ENCODE measurements around the gene AEN. TPM values are rescaled to one million over a fixed set of nuclear protein-coding genes. Genes with fewer than 3 reads are reported as not detected.

AEN gene
- total RNA-seq, 1 donor from 2014 or later = 61.5 TPM

GRCh38 chr15:88612186-88612796 is 8.8 kb upstream of the AEN start:
- no peak for DNase-seq (ENCODE audit: extremely low read depth, low read depth, low spot score)

- DNase-seq (ENCODE audit: extremely low read depth, low read depth, low spot score) = no peak
Observed at GRCh38 chr15:88613074-88613944, 7.8 kb upstream of the AEN start.

GRCh38 chr15:88615303-88616107 is 5.6 kb upstream of the AEN start:
- DNase-seq (ENCODE audit: extremely low read depth, low read depth, low spot score) = no peak

- DNase-seq (ENCODE audit: extremely low read depth, low read depth, low spot score) = no peak
Observed at GRCh38 chr15:88616240-88616639, 4.9 kb upstream of the AEN start.

- no peak for DNase-seq (ENCODE audit: extremely low read depth, low read depth, low spot score)
Observed at GRCh38 chr15:88617031-88617722, 4.0 kb upstream of the AEN start.

GRCh38 chr15:88617790-88618189 is 3.4 kb upstream of the AEN start:
- DNase-seq (ENCODE audit: extremely low read depth, low read depth, low spot score) = no peak

GRCh38 chr15:88618686-88619085 is 2.5 kb upstream of the AEN start:
- DNase-seq (ENCODE audit: extremely low read depth, low read depth, low spot score) = no peak

- no peak for DNase-seq (ENCODE audit: extremely low read depth, low read depth, low spot score)
Observed at GRCh38 chr15:88619796-88620195, 1.3 kb upstream of the AEN start.

- no peak for DNase-seq (ENCODE audit: extremely low read depth, low read depth, low spot score)
Observed at GRCh38 chr15:88621789-88622604, 857 bp downstream of the AEN start.

GRCh38 chr15:88622605-88622975 is 1.4 kb downstream of the AEN start:
- no peak for DNase-seq (ENCODE audit: extremely low read depth, low read depth, low spot score)

GRCh38 chr15:88623061-88623460 is 1.9 kb downstream of the AEN start:
- DNase-seq (ENCODE audit: extremely low read depth, low read depth, low spot score) = no peak

GRCh38 chr15:88623632-88624031 is 2.5 kb downstream of the AEN start:
- no peak for DNase-seq (ENCODE audit: extremely low read depth, low read depth, low spot score)

- DNase-seq (ENCODE audit: extremely low read depth, low read depth, low spot score) = no peak
Observed at GRCh38 chr15:88624156-88624970, 3.2 kb downstream of the AEN start.

- no peak for DNase-seq (ENCODE audit: extremely low read depth, low read depth, low spot score)
Observed at GRCh38 chr15:88624971-88625490, 3.9 kb downstream of the AEN start.

- DNase-seq (ENCODE audit: extremely low read depth, low read depth, low spot score) = no peak
Observed at GRCh38 chr15:88625943-88626741, 5.0 kb downstream of the AEN start.

GRCh38 chr15:88627463-88627862 is 6.3 kb downstream of the AEN start:
- DNase-seq (ENCODE audit: extremely low read depth, low read depth, low spot score) = no peak

GRCh38 chr15:88628018-88628654 is 7.0 kb downstream of the AEN start:
- DNase-seq (ENCODE audit: extremely low read depth, low read depth, low spot score) = no peak

GRCh38 chr15:88629071-88629470 is 7.9 kb downstream of the AEN start:
- no peak for DNase-seq (ENCODE audit: extremely low read depth, low read depth, low spot score)
